K562 (cell line): ENCODE data around the gene OR6K2. TPM values are rescaled to one million over a fixed set of nuclear protein-coding genes. Genes with fewer than 3 reads are reported as not detected.

ENCODE experiments used
- ATAC-seq: fragments of 200-7000 bp; cut with Tn5 transposase; 3 replicates; pipeline ENCODE4 v1.9.1; 2020; ENCODE audit warnings: moderate library complexity
- BruUV-seq: library from RNA; stranded (reverse); fragments of 400-500 nt; replicated peaks from 2 replicates; lab custom pipeline; 2021; lab: Mats Ljungman, UMichigan
- CTCF ChIA-PET: fragments of 300-600 bp; formaldehyde crosslinking; extraction: SDS; loops from one replicate; lab custom pipeline; 2021; ENCODE audit warnings: low intra/inter-chr PET ratio; lab: Yijun Ruan, JAX
- POLR2A ChIA-PET: fragments of 300-600, 350-650 bp; sonication (Branson Sonifier 250); formaldehyde crosslinking; extraction: SDS; loops from one replicate; lab custom pipeline; 2021; ENCODE audit warnings: antibody characterized with exemption, inconsistent platforms; lab: Yijun Ruan, JAX
- DNase-seq, 4 experiments: peaks; one replicate each; pipeline versions ENCODE4 v3.0.0 to v3.0.0-alpha.2; 2011 to 2018; ENCODE audit warnings: low spot score in 3 of 4, mixed read lengths in 3 of 4; ENCODE audit errors: extremely low read depth in 1 of 4
- FAIRE-seq: peaks from 2 replicates; lab custom pipeline; 2011; peaks lifted over from hg19 to GRCh38; lab: Jason Lieb, UNC
- H2AFZ ChIP-seq: 2 replicates; pipeline ENCODE4 v1.6.0; 2011; ENCODE audit warnings: low read depth, low read length, control low read depth, inconsistent platforms
- H3K27ac ChIP-seq: fragments of 200-600 bp; 3 replicates; pipeline ENCODE4 v1.8.0; 2011; ENCODE audit warnings: low read depth, mild to moderate bottlenecking, control low read depth, inconsistent platforms, low read length, moderate library complexity, mixed read lengths; ENCODE audit errors: extremely low read depth
- H3K27me3 ChIP-seq, 2 experiments: fragments of 300-600 bp in 1 of 2; 2 replicates in 1 of 2; 3 replicates in 1 of 2; pipeline versions ENCODE4 v1.6.0 to v1.8.0; 2011; ENCODE audit warnings: inconsistent platforms in 2 of 2, low read length in 2 of 2, mild to moderate bottlenecking in 1 of 2, mixed read lengths in 1 of 2, moderate library complexity in 1 of 2; ENCODE audit not compliant: control insufficient read depth in 2 of 2, insufficient read depth in 2 of 2
- H3K36me3 ChIP-seq: fragments of 300-600 bp; 3 replicates; pipeline ENCODE4 v1.8.0; 2011; ENCODE audit warnings: mild to moderate bottlenecking, low read length, inconsistent platforms; ENCODE audit not compliant: control insufficient read depth, insufficient read depth
- H3K4me1 ChIP-seq, 2 experiments: fragments of 200-600 bp in 1 of 2; replicated peaks in 1 of 2; 2 replicates in 1 of 2; 3 replicates in 1 of 2; pipeline versions ENCODE4 v1.5.1 to v1.8.0; 2011; ENCODE audit warnings: inconsistent platforms in 2 of 2, low read length in 2 of 2, mild to moderate bottlenecking in 1 of 2, mixed read lengths in 1 of 2, moderate library complexity in 1 of 2; ENCODE audit not compliant: control insufficient read depth in 2 of 2, insufficient read depth in 2 of 2
- H3K4me2 ChIP-seq: 2 replicates; pipeline ENCODE4 v1.6.1; 2011; ENCODE audit warnings: low read length, control low read depth, inconsistent platforms, mixed read lengths; ENCODE audit not compliant: insufficient read depth
- H3K4me3 ChIP-seq: fragments of 200-600 bp; sonication (generic), shearing (Covaris generic); 2 replicates; pipeline ENCODE4 v1.5.1; 2016; ENCODE audit warnings: control low read depth, inconsistent platforms
- H3K79me2 ChIP-seq: fragments of 200-600 bp; 3 replicates; pipeline ENCODE4 v1.8.0; 2011; ENCODE audit warnings: low read length, inconsistent platforms; ENCODE audit not compliant: control insufficient read depth, insufficient read depth
- H3K9ac ChIP-seq, 2 experiments: 2 replicates each; pipeline versions ENCODE4 v1.6.0 to v1.6.1; 2011; ENCODE audit warnings: low read depth in 2 of 2, low read length in 2 of 2, control low read depth in 1 of 2, inconsistent platforms in 1 of 2, mild to moderate bottlenecking in 1 of 2, mixed read lengths in 1 of 2; ENCODE audit not compliant: insufficient read depth in 1 of 2
- H3K9me1 ChIP-seq: one replicate; pipeline ENCODE4 v1.6.0; 2011; ENCODE audit warnings: inconsistent platforms, mild to moderate bottlenecking, low read length, moderate library complexity; ENCODE audit not compliant: control insufficient read depth, insufficient read depth
- H3K9me3 ChIP-seq: replicated peaks from 2 replicates; pipeline ENCODE4 v1.5.1; 2011; ENCODE audit warnings: low read depth, low read length, inconsistent platforms; ENCODE audit not compliant: control insufficient read depth, insufficient read depth
- H4K20me1 ChIP-seq: replicated peaks from 2 replicates; pipeline ENCODE4 v1.6.1; 2011; ENCODE audit warnings: low read length, inconsistent platforms, mixed read lengths; ENCODE audit not compliant: control insufficient read depth, insufficient read depth
- BCOR ChIP-seq: fragments of 450-650 bp; IDR thresholded peaks from 2 replicates; pipeline ENCODE4 v1.6.1; 2016
- CREBBP ChIP-seq: IDR thresholded peaks from one replicate; pipeline ENCODE4 v1.6.1; 2012; ENCODE audit warnings: low read depth, mild to moderate bottlenecking, control low read depth, inconsistent platforms, low read length
- ELF1 ChIP-seq: fragments of 200-800 bp; sonication (Bioruptor generic); IDR thresholded peaks from 2 replicates; pipeline ENCODE4 v1.6.1; 2016; ENCODE audit warnings: missing genetic modification characterization, missing compliant biosample characterization
- ELF2 ChIP-seq: fragments of 250-450 bp; sonication (Bioruptor Pico); IDR thresholded peaks from 2 replicates; pipeline ENCODE4 v1.5.0; 2021; ENCODE audit warnings: mild to moderate bottlenecking
- HDAC2 ChIP-seq: fragments of 450-650 bp; IDR thresholded peaks from 2 replicates; pipeline ENCODE4 v1.6.1; 2016; ENCODE audit warnings: mild to moderate bottlenecking
- MTA1 ChIP-seq: fragments of 450-650 bp; IDR thresholded peaks from 2 replicates; pipeline ENCODE4 v1.6.1; 2017; ENCODE audit warnings: borderline replicate concordance
- MTA3 ChIP-seq: fragments of 450-650 bp; formaldehyde crosslinking; IDR thresholded peaks from 2 replicates; pipeline ENCODE4 v1.6.1; 2017; ENCODE audit warnings: mild to moderate bottlenecking, borderline replicate concordance
- NCOR1 ChIP-seq: fragments of 450-650 bp; IDR thresholded peaks from 2 replicates; pipeline ENCODE4 v1.6.1; 2016; ENCODE audit warnings: mild to moderate bottlenecking, moderate library complexity
- NFIX ChIP-seq: fragments of 250-450 bp; sonication (Bioruptor Pico); IDR thresholded peaks from 2 replicates; pipeline ENCODE4 v1.4.0; 2020; ENCODE audit warnings: low read depth, mild to moderate bottlenecking, moderate library complexity
- NFYB ChIP-seq: IDR thresholded peaks from 2 replicates; pipeline ENCODE4 v1.6.1; 2011; ENCODE audit warnings: mild to moderate bottlenecking, moderate library complexity; ENCODE audit not compliant: insufficient read length; ENCODE audit errors: extremely low read depth
- POLR2B ChIP-seq: fragments of 450-650 bp; IDR thresholded peaks from 2 replicates; pipeline ENCODE4 v1.6.1; 2018; ENCODE audit warnings: low read depth; ENCODE audit not compliant: partially characterized antibody
- RAD21 ChIP-seq, 2 experiments: fragments of 250-450 bp in 1 of 2; fragments of 450-650 bp in 1 of 2; sonication (Bioruptor Pico) in 1 of 2; formaldehyde crosslinking in 1 of 2; IDR thresholded peaks in 1 of 2; conservative IDR thresholded peaks in 1 of 2; 2 replicates each; pipeline versions ENCODE4 v1.4.0 to v1.8.0; 2020 to 2022; ENCODE audit warnings: mild to moderate bottlenecking in 2 of 2, moderate library complexity in 1 of 2
- XRCC4 ChIP-seq: IDR thresholded peaks from one replicate; pipeline ENCODE4 v1.6.1; 2011; ENCODE audit not compliant: insufficient read depth, insufficient read length; ENCODE audit errors: extremely low read depth
- ZBED1 ChIP-seq: IDR thresholded peaks from 2 replicates; pipeline ENCODE4 v1.6.1; 2014
- ZEB2 ChIP-seq: fragments of 450-650 bp; IDR thresholded peaks from 2 replicates; pipeline ENCODE4 v1.6.1; 2016
- ZFP30 ChIP-seq: fragments of 250-450 bp; sonication (Bioruptor Pico); IDR thresholded peaks from 2 replicates; pipeline ENCODE4 v1.8.0; 2022; ENCODE audit warnings: moderate library complexity, mild to moderate bottlenecking, inconsistent platforms, borderline replicate concordance
- ZNF780A ChIP-seq: fragments of 250-450 bp; sonication (Bioruptor Pico); IDR thresholded peaks from 2 replicates; pipeline ENCODE4 v1.5.0; 2021; ENCODE audit warnings: mild to moderate bottlenecking
- WGBS: fragments of 100-300 bp; shearing (Covaris generic); methylation state at CpG from one replicate; pipeline ENCODE4 v1.1.6; 2016; ENCODE audit warnings: low coverage, mixed read lengths; ENCODE audit not compliant: insufficient coverage; ENCODE audit errors: missing lambda C conversion rate; 5-methylcytosine and 5-hydroxymethylcytosine counted together
- in situ Hi-C: fragments of 300-500 bp; cut with MboI; formaldehyde crosslinking; loops from 4 replicates; pipeline ENCODE4 v1.15.0; 2018; ENCODE audit warnings: inconsistent platforms, mixed read lengths
- intact Hi-C: fragments of 100-400 bp; cut with micrococcal nuclease; formaldehyde crosslinking; loops from 2 replicates; pipeline ENCODE4 v1.14.2; 2022
- polyA plus RNA-seq, 8 experiments: library from polyadenylated mRNA; depleted of rRNA in 4 of 8; stranded (reverse) in 5 of 8; unstranded in 3 of 8; fragments of >200 nt; fragmentation: Nextera tagmentation in 2 of 8; fragmentation: Illumina TruSeq in 1 of 8; extraction: Ambion mirVana in 2 of 8; extraction: Trizol in 1 of 8; gene quantifications; 2 replicates each; pipeline versions ENCODE4 v1.2.1 to v1.2.3, GENCODE V29; 2011 to 2014; ENCODE audit warnings: inconsistent platforms in 1 of 8, missing spikeins in 1 of 8
- total RNA-seq, 7 experiments: library from RNA; depleted of rRNA in 6 of 7; stranded (reverse); fragments of >200 nt in 6 of 7; fragmentation: Illumina TruSeq in 2 of 7; extraction: Trizol in 2 of 7; gene quantifications; 2 replicates each; pipeline versions ENCODE4 v1.2.1 to v1.2.3, GENCODE V29; 2011 to 2021; ENCODE audit warnings: low replicate concordance in 1 of 7
- TF ChIP-seq, protein P1 (sequence below): fragments of 200-800 bp; sonication (Bioruptor generic); IDR thresholded peaks from 2 replicates; pipeline ENCODE4 v1.6.1; 2017; ENCODE audit warnings: missing genetic modification characterization, missing compliant biosample characterization
- TF ChIP-seq, protein P2 (sequence below): sonication (generic); IDR thresholded peaks from 2 replicates; pipeline ENCODE4 v1.6.1; 2016

OR6K2 gene
- total and polyA plus RNA-seq, 9 of the 15 experiments (the other 6 are each of a cell fraction or from before 2014, with no cell fraction given), result not detected

DNA sequence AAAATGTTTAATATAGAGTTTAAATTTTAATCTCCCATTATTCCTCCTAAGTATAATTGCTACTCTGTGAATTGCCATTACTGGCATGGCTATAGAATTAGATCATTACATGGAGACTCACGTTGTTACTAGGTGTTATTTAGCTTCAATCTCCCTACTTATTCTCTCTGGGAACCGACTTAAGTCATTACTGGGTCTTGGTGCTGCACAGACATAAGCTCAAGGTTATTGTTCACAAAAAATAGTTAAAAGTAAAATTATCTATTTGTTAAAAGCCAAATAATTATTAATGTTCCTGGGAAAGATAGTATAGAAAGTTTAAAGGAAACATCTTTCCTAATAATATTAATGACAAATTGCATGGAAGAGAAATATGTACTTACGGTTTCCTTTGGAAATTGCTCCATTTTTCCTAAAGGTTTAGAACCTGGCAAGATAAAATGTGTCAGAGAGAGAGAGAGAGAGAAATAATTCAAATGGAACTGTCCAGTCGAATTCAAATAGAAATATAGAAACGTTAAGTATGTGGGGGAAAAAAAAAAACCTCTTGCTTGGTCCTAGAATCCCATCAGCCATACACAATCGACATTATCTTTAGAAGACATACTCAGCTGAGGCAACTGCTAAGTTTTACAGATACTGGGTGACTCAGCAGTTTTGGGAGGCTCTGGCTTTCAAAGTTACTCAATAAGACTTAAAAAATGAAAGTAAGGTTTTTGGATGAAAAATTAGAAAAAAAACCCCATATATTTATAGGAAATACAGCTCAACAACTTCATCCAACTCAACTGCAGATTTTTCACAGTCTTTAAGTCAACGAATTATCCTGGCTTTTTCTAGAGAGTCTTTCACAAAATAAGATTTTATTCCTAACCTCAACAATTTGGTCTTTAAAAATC lies 14.1 kb downstream of the OR6K2 start, which contains the start of gene SPTA1:
Gene SPTA1 (minus strand): TSS at position 605 of the 899 bp plus-strand sequence. CDS start 198 bp downstream, at position 407.
- ChIA-PET POLR2A (interaction anchor here (0.6 to 2.4 kb wide), 7 partner anchors 9 to 207 kb away, joined by 3 to 11 read pairs (median 3); no protein-coding TSS in a partner anchor), CTCF (no interaction called here)
- BruUV-seq, result TSS peak; percentile 75
- peak within 1 kb of the TSS; percentile 71 for H2AFZ ChIP-seq
- H3K36me3 ChIP-seq, result peaks cover 35% of the 10 kb centered on the region
- H3K79me2 ChIP-seq, result peaks cover 43% of the 10 kb centered on the region
- intact Hi-C loops (loop anchor here (5.0 to 10.0 kb wide), 3 partner anchors 116 to 308 kb away; no protein-coding TSS in a partner anchor), in situ Hi-C loops (no loop called here)
- FAIRE-seq (peak; percentile 61), ATAC-seq (peak; percentile 83), DNase-seq (peak; percentile 61 to 92 (median 70))
- H3K27ac ChIP-seq, result peak within 1 kb of the TSS; percentile 82
- 0% methylated on average over 7 of the region's 7 CpGs for WGBS
- peak within 1 kb of the TSS; percentile 47 for H3K4me3 ChIP-seq
- no peaks in the 10 kb centered on the region for H3K9me1 ChIP-seq
- peak within 1 kb of the TSS; percentile 84 for H3K4me2 ChIP-seq
- no peaks in the 10 kb centered on the region for H3K9me3 ChIP-seq
- no peaks in the 10 kb centered on the region for H4K20me1 ChIP-seq
- peaks cover 0 to 18% of the 10 kb centered on the region in 2 experiments; a peak in 2 of 5 replicates for H3K4me1 ChIP-seq
- no peaks in the 10 kb centered on the region for H3K27me3 ChIP-seq
- H3K9ac ChIP-seq, result peak within 1 kb of the TSS; percentile 29 to 92; a peak in 3 of 4 replicates
- no peak for TF ChIP-seq ELF2 (CRISPR knock-in tag)
- no peak for TF ChIP-seq ELF1 (tag)
- peak; percentile 66; the same call in 1 of the 2 replicates for TF ChIP-seq MTA1
- TF ChIP-seq CREBBP, result no peak
- TF ChIP-seq ZFP30 (CRISPR knock-in tag), result no peak
- TF ChIP-seq ZEB2, result peak; percentile 50
- peak; percentile 47; the same call in 1 of the 2 replicates for TF ChIP-seq BCOR
- TF ChIP-seq MTA3, result peak; percentile 61; the same call in 1 of the 2 replicates
- TF ChIP-seq NCOR1, result peak; percentile 71
- no peak for TF ChIP-seq ZBED1
- TF ChIP-seq NFIX (CRISPR knock-in tag), result no peak
- TF ChIP-seq, protein P1, sequence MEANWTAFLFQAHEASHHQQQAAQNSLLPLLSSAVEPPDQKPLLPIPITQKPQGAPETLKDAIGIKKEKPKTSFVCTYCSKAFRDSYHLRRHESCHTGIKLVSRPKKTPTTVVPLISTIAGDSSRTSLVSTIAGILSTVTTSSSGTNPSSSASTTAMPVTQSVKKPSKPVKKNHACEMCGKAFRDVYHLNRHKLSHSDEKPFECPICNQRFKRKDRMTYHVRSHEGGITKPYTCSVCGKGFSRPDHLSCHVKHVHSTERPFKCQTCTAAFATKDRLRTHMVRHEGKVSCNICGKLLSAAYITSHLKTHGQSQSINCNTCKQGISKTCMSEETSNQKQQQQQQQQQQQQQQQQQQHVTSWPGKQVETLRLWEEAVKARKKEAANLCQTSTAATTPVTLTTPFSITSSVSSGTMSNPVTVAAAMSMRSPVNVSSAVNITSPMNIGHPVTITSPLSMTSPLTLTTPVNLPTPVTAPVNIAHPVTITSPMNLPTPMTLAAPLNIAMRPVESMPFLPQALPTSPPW (CRISPR knock-in tag), result peak; percentile 45; the same call in 1 of the 2 replicates
- no peak for TF ChIP-seq ZNF780A (CRISPR knock-in tag)
- TF ChIP-seq, protein P2, sequence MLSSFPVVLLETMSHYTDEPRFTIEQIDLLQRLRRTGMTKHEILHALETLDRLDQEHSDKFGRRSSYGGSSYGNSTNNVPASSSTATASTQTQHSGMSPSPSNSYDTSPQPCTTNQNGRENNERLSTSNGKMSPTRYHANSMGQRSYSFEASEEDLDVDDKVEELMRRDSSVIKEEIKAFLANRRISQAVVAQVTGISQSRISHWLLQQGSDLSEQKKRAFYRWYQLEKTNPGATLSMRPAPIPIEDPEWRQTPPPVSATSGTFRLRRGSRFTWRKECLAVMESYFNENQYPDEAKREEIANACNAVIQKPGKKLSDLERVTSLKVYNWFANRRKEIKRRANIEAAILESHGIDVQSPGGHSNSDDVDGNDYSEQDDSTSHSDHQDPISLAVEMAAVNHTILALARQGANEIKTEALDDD, result peak; percentile 46; the same call in 1 of the 2 replicates
- TF ChIP-seq RAD21 (CRISPR knock-in tag; conservative IDR thresholded peaks at IDR 0.05 in 1 of 2, IDR thresholded peaks at IDR 0.05 in 1 of 2), result 0 out of 4 replicates have a peak, but pooled peaks of 1 of the 2 experiments have one; percentile 4
- TF ChIP-seq NFYB, result no peak
- peak; percentile 74 for TF ChIP-seq POLR2B
- TF ChIP-seq HDAC2, result peak; percentile 74
- TF ChIP-seq XRCC4, result no peak
